Stimulated activated CD4-positive, alpha-beta T cell treated with anti-CD3 and anti-CD28 coated beads, Interleukin-2, amount 100 ng/mL, for 4 hours (primary cell): ENCODE data around the gene ATAD3B.
"Not testable (repeated sequence)": the region's sequence is repeated elsewhere in the genome, so short reads cannot be mapped to it uniquely, and the experiment has no call there.

ENCODE experiments used
- DNase-seq: peaks from one replicate; pipeline ENCODE4 v3.0.0-alpha.2; 2020; ENCODE audit warnings: low read depth

ATAD3B gene

GRCh38 chr1:1511533-1512285 is 40.1 kb downstream of the ATAD3B start, which contains the start of gene ATAD3A:
TSS of gene ATAD3A (plus strand) at chr1:1512162. CDS start at chr1:1512269, 107 bp downstream.
- DNase-seq = peak; percentile 96

GRCh38 chr1:1512425-1512824 is 40.9 kb downstream of the ATAD3B start:
- not testable (repeated sequence) for DNase-seq

- not testable (repeated sequence) for DNase-seq
Measured at GRCh38 chr1:1513675-1514074, 42.1 kb downstream of the ATAD3B start.

GRCh38 chr1:1514376-1514775 is 42.8 kb downstream of the ATAD3B start:
- DNase-seq = not testable (repeated sequence)

GRCh38 chr1:1516923-1517322 is 45.4 kb downstream of the ATAD3B start:
- DNase-seq = not testable (repeated sequence)

GRCh38 chr1:1517973-1518620 is 46.5 kb downstream of the ATAD3B start:
- DNase-seq = no peak

GRCh38 chr1:1518621-1519007 is 47.0 kb downstream of the ATAD3B start:
- not testable (repeated sequence) for DNase-seq

GRCh38 chr1:1519805-1520505 is 48.4 kb downstream of the ATAD3B start:
- DNase-seq = not testable (repeated sequence)

GRCh38 chr1:1521331-1521730 is 49.8 kb downstream of the ATAD3B start:
- no peak for DNase-seq

GRCh38 chr1:1522536-1522935 is 51.0 kb downstream of the ATAD3B start:
- not testable (repeated sequence) for DNase-seq

GRCh38 chr1:1523226-1523625 is 51.7 kb downstream of the ATAD3B start:
- DNase-seq = not testable (repeated sequence)

- DNase-seq = not testable (repeated sequence)
Measured at GRCh38 chr1:1523651-1524050, 52.1 kb downstream of the ATAD3B start.

- not testable (repeated sequence) for DNase-seq
Measured at GRCh38 chr1:1524750-1525383, 53.3 kb downstream of the ATAD3B start.

- DNase-seq = not testable (repeated sequence)
Measured at GRCh38 chr1:1526476-1526875, 54.9 kb downstream of the ATAD3B start.

- DNase-seq = no peak
Measured at GRCh38 chr1:1527092-1527816, 55.7 kb downstream of the ATAD3B start.

GRCh38 chr1:1528301-1529267 is 57.0 kb downstream of the ATAD3B start:
- DNase-seq = no peak

- no peak for DNase-seq
Measured at GRCh38 chr1:1529321-1529720, 57.8 kb downstream of the ATAD3B start.

- no peak for DNase-seq
Measured at GRCh38 chr1:1529936-1530335, 58.4 kb downstream of the ATAD3B start.

GRCh38 chr1:1531947-1532346 is 60.4 kb downstream of the ATAD3B start:
- no peak for DNase-seq

- DNase-seq = not testable (repeated sequence)
Measured at GRCh38 chr1:1533176-1533893, 61.8 kb downstream of the ATAD3B start.
